Measurements from ENCODE around the gene TMEM244.

- TF ChIP-seq, protein P1, sequence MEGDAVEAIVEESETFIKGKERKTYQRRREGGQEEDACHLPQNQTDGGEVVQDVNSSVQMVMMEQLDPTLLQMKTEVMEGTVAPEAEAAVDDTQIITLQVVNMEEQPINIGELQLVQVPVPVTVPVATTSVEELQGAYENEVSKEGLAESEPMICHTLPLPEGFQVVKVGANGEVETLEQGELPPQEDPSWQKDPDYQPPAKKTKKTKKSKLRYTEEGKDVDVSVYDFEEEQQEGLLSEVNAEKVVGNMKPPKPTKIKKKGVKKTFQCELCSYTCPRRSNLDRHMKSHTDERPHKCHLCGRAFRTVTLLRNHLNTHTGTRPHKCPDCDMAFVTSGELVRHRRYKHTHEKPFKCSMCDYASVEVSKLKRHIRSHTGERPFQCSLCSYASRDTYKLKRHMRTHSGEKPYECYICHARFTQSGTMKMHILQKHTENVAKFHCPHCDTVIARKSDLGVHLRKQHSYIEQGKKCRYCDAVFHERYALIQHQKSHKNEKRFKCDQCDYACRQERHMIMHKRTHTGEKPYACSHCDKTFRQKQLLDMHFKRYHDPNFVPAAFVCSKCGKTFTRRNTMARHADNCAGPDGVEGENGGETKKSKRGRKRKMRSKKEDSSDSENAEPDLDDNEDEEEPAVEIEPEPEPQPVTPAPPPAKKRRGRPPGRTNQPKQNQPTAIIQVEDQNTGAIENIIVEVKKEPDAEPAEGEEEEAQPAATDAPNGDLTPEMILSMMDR (IDR thresholded peaks at IDR 0.05; ENCODE audit: extremely low read depth in 1 of 2, insufficient read depth in 1 of 2, low read depth in 1 of 2, low read length in 2 of 2): no peak
- TF ChIP-seq POLR2A (IDR thresholded peaks at IDR 0.05; ENCODE audit: low read depth, low read length): no peak
- TF ChIP-seq POLR2AphosphoS5 (IDR thresholded peaks at IDR 0.05; ENCODE audit: insufficient read depth, low read depth, low read length): no peak
- TF ChIP-seq JUN (IDR thresholded peaks at IDR 0.05; ENCODE audit: borderline replicate concordance, insufficient read depth, insufficient read length, low read depth): no peak
- no peak for TF ChIP-seq EZH2 (IDR thresholded peaks at IDR 0.05; ENCODE audit: borderline replicate concordance, low read depth, low read length, severe bottlenecking)
- no peak for TF ChIP-seq MAX (IDR thresholded peaks at IDR 0.05; ENCODE audit: insufficient read depth, insufficient read length)
- no peak for TF ChIP-seq MYC (IDR thresholded peaks at IDR 0.05; ENCODE audit: low read depth, low read length)
Measured at GRCh38 chr6:129866688-129867087, 5.6 kb upstream of the TMEM244 start.

All from endothelial cell of umbilical vein (primary cell).